ENCODE data around the gene TCP1.
"Not testable (repeated sequence)": the region's sequence is repeated elsewhere in the genome, so short reads cannot be mapped to it uniquely, and the experiment has no call there.

TCP1 gene

GRCh38 chr6:159816775-159817174, 27.4 kb upstream of the TCP1 start:
- not testable (repeated sequence) for DNase-seq (ENCODE audit: low read depth)

GRCh38 chr6:159815410-159815809, 26.0 kb upstream of the TCP1 start:
- no peak for DNase-seq (ENCODE audit: low read depth)

GRCh38 chr6:159813781-159814180, 24.4 kb upstream of the TCP1 start:
- no peak for DNase-seq (ENCODE audit: low read depth)

- no peak for DNase-seq (ENCODE audit: low read depth)
Measured at GRCh38 chr6:159809149-159809548, 19.7 kb upstream of the TCP1 start.

- no peak for DNase-seq (ENCODE audit: low read depth)
Measured at GRCh38 chr6:159808647-159809046, 19.2 kb upstream of the TCP1 start.

GRCh38 chr6:159807150-159807858, 17.9 kb upstream of the TCP1 start:
- DNase-seq (ENCODE audit: low read depth): no peak

GRCh38 chr6:159806021-159806458, 16.6 kb upstream of the TCP1 start:
- no peak for DNase-seq (ENCODE audit: low read depth)

GRCh38 chr6:159805440-159806020, 16.1 kb upstream of the TCP1 start:
- DNase-seq (ENCODE audit: low read depth): no peak

GRCh38 chr6:159804504-159804903, 15.1 kb upstream of the TCP1 start:
- no peak for DNase-seq (ENCODE audit: low read depth)

- no peak for DNase-seq (ENCODE audit: low read depth)
Measured at GRCh38 chr6:159801935-159802334, 12.5 kb upstream of the TCP1 start.

GRCh38 chr6:159800141-159800865, 10.9 kb upstream of the TCP1 start, which contains the start of gene PNLDC1:
Gene PNLDC1, plus strand, starts transcription at chr6:159800276. Its CDS starts 32 bp downstream, at chr6:159800308.
- DNase-seq (ENCODE audit: low read depth): no peak

- no peak for DNase-seq (ENCODE audit: low read depth)
Measured at GRCh38 chr6:159797554-159797953, 8.2 kb upstream of the TCP1 start.

GRCh38 chr6:159794976-159795375, 5.6 kb upstream of the TCP1 start:
- DNase-seq (ENCODE audit: low read depth): not testable (repeated sequence)

GRCh38 chr6:159790956-159791598, 1.7 kb upstream of the TCP1 start:
- no peak for DNase-seq (ENCODE audit: low read depth)

GRCh38 chr6:159790149-159790955, 950 bp upstream of the TCP1 start, which contains the start of gene MRPL18:
Gene MRPL18, plus strand, starts transcription at chr6:159790467. Its CDS starts 121 bp downstream, at chr6:159790588.
- DNase-seq (ENCODE audit: low read depth): peak; percentile 83

GRCh38 chr6:159788753-159789376, 537 bp downstream of the TCP1 start:
- no peak for DNase-seq (ENCODE audit: low read depth)

- no peak for DNase-seq (ENCODE audit: low read depth)
Measured at GRCh38 chr6:159788276-159788675, 1.1 kb downstream of the TCP1 start.

- DNase-seq (ENCODE audit: low read depth): no peak
Measured at GRCh38 chr6:159778542-159779103, 10.8 kb downstream of the TCP1 start.

- no peak for DNase-seq (ENCODE audit: low read depth)
Measured at GRCh38 chr6:159778131-159778530, 11.3 kb downstream of the TCP1 start.

GRCh38 chr6:159777240-159777904, 12.0 kb downstream of the TCP1 start:
- DNase-seq (ENCODE audit: low read depth): no peak

Data from activated gamma-delta T cell treated with anti-CD3 and anti-CD28 coated beads, Interleukin-2, amount 50 U/mL, for 16 hours (primary cell).